DMS114 treated with DMSO at 0.1 percent for 48 hours (cell line): Measurements from ENCODE around the gene IGFL2.
"Not testable (repeated sequence)": the region's sequence is repeated elsewhere in the genome, so short reads cannot be mapped to it uniquely, and the experiment has no call there.

Source experiments
- DNase-seq: peaks from one replicate; lab custom pipeline; 2025; ENCODE audit not compliant: unreplicated experiment; lab: John Stamatoyannopoulos, UW

The IGFL2 gene

DNA sequence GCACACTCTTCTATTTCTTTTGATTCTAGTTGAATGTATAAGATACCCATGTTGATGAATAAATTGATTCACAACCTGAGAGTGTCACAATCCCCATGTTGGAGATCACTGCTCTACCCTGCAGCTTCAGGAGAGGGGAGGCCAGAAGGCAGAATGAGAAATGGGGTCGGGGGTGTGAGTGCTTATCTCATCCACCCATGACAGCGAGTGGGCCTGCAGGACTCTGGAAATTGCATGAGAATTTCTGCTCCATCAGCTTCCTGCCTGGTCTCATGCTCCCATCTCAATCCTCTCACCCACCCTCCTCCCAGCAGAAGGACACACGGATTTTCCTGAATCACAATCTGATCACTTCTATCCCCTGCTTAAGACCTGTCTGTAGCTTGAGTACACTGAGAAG, 58.6 kb downstream of the IGFL2 start:
- DNase-seq = no peak

DNA sequence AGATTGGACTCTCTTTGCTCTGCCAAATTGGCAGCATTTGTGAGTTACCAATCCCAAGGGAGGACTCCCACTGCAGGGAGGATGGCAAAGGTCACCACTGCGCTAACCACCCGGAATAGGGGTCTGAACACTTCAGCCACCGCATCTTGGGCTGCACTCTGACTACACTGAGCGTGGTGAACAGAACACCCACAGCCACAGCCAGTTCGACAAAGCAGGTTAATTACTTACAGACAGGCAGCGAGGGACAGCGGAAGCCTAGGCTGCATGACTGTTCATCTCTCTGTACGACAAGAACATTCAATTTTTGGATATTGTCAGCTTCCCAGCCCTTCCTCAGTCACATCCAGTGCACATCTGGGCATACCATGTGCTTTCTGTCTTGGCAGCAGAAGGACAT, 59.8 kb downstream of the IGFL2 start:
- not testable (repeated sequence) for DNase-seq

DNA sequence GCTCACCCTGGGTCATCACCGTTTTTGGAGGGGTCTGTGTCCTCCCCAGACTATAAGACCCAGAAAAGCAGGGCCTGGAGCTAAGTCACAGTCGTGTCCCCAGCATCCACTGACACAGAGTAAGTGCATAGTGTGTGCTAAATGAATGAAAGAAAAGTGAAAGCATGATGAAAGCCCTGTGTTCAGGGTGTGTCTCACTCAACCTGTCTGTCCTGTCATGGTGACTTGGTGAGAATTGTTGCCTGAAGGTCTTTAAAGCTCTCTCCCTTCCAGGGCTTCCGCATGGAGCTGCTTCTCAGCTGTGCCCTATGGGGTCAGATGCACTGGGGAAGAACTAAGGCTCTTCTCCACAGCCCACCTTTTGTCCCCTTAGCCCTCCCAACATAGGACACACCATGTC, 61.0 kb downstream of the IGFL2 start:
- DNase-seq = no peak

DNA sequence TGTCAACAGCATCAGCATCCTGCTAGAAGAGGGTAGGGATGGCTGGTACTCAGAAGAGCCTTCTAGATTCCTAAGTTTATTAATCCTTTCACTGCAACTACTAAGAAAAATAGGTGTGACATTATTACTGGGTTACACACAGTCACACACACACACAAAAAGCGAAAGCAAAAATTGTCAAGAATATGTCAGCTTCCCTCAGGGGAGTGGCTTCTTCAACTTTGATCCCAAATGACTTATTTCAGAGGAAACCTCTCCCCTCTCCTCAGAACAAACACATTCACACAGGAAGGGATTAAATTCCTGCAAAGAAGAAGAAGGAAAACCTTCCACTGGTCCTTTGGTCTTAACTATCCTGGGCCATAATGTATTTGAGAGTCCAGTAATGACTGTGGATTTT, 61.4 kb downstream of the IGFL2 start:
- DNase-seq = no peak

- no peak for DNase-seq
These were observed 62.6 kb downstream of the IGFL2 start for GRCh38 chr19:46210669-46211068.
